ENCODE measurements around the gene NAV2.

Gene NAV2

DNA sequence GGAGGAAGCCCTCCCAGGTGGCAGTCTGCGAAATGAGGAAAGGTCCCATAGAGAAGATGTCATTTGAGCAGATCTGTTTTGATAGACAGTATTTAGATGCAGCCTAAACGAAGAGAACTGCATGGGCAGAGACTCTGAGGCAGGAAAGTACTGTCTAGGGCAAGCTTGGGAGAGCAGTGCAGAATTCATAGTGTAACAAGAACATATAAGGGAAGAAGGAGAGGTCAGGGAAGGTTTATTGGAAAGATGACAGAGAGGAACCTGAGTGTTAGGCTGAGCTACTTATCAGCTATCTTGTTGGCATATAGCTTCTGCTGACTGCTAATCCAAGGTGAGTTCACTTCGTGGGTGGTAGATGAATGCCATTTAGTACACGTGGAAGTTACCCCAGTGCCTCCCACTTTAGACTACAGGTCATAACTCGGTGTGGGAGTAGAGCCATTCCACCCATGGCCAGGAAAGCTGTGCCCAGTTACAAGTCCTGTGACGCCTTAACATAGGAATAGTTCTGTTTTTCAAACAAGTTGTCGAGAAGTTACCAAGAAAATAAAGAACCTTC, 348.1 kb downstream of the NAV2 start:
- no peak overlapping the region for H2AFZ ChIP-seq (ENCODE audit: low read depth, low read length)
- H3K27me3 ChIP-seq (ENCODE audit: insufficient read depth, low read length) = no peaks in the 10 kb centered on the region
- peaks cover 39% of the 10 kb centered on the region for H3K36me3 ChIP-seq (ENCODE audit: insufficient read depth, low read length)
- H3K9me3 ChIP-seq (ENCODE audit: low read length) = no peaks in the 10 kb centered on the region
- no peak overlapping the region for H3K4me3 ChIP-seq (ENCODE audit: low read length)
- peaks cover 9% of the 10 kb centered on the region for H3K4me1 ChIP-seq (ENCODE audit: insufficient read depth, low read length)

DNA sequence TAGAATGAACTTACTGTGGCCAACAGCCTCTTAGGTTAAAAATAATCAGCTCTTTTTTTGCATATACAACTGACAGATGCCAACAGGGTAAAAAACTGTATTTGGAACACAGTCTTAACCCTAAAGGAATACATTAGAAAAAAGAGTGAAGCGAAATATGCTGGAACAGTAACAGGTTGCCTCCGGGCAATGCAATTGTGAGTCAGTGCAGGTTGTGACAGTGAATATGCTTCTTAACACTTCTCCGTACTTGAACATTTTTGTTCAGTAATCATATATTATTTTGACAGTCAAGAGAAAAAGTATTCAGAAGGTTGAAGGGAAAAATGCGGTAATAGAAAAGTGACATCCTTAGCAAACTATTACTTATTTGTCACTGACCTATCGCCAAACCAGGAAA, 349.1 kb downstream of the NAV2 start:
- no peaks in the 10 kb centered on the region for H3K27me3 ChIP-seq (ENCODE audit: insufficient read depth, low read length)
- no peak overlapping the region for H3K4me3 ChIP-seq (ENCODE audit: low read length)
- H3K9me3 ChIP-seq (ENCODE audit: low read length) = no peaks in the 10 kb centered on the region
- H3K4me1 ChIP-seq (ENCODE audit: insufficient read depth, low read length) = peaks cover 9% of the 10 kb centered on the region
- H2AFZ ChIP-seq (ENCODE audit: low read depth, low read length) = no peak overlapping the region
- H3K36me3 ChIP-seq (ENCODE audit: insufficient read depth, low read length) = peaks cover 29% of the 10 kb centered on the region

DNA sequence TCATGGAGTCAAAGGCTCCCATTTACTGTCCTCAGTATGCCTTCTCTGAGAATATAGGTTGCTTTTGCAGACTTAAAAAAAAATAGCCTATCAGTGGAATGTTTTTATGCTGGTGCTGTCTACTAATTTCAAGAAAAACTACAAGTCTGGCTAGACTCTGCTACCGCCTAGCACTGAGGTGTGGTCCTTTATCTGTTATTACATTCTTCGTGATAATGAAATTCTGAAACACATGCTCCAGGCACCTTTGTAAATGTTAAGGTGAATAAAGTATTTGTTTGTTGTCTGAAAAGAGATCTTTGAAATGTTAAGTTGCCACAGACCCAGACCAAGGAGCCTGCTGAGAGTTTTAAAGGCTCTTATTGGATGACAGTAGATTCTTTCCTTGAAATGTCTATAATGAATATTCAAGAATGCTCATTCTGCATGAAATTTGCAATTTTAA, 352.3 kb downstream of the NAV2 start:
- Histone ChIP-seq H2AFZ (ENCODE audit: low read depth, low read length) (no peak overlapping the region), H3K36me3 (ENCODE audit: insufficient read depth, low read length) (peaks cover 24% of the 10 kb centered on the region), H3K27me3 (ENCODE audit: insufficient read depth, low read length) (no peaks in the 10 kb centered on the region), H3K4me3 (ENCODE audit: low read length) (no peak overlapping the region), H3K9me3 (ENCODE audit: low read length) (no peaks in the 10 kb centered on the region), H3K4me1 (ENCODE audit: insufficient read depth, low read length) (peaks cover 9% of the 10 kb centered on the region)

DNA sequence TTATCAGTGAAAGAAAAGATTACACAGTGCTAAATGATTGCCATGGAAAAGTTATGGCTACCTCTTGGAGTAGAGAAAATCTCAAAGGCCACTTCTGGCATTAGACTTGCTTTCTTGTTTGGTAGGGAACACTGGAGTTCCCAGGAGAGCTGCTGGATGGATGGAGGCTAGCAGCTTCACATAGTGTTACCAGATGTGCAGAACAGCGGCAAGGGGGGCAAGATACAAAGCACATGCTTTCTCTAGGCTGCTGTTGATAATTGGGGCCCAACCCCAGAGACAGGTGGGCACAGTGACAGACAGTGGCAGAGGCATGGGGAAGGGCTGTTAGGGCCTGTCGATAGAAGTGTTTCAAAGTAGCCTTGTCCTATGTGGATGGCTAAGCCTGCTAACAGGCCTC, 352.8 kb downstream of the NAV2 start:
- peaks cover 9% of the 10 kb centered on the region for H3K4me1 ChIP-seq (ENCODE audit: insufficient read depth, low read length)
- no peak overlapping the region for H2AFZ ChIP-seq (ENCODE audit: low read depth, low read length)
- no peaks in the 10 kb centered on the region for H3K9me3 ChIP-seq (ENCODE audit: low read length)
- H3K36me3 ChIP-seq (ENCODE audit: insufficient read depth, low read length) = peaks cover 24% of the 10 kb centered on the region
- no peaks in the 10 kb centered on the region for H3K27me3 ChIP-seq (ENCODE audit: insufficient read depth, low read length)
- H3K4me3 ChIP-seq (ENCODE audit: low read length) = no peak overlapping the region

DNA sequence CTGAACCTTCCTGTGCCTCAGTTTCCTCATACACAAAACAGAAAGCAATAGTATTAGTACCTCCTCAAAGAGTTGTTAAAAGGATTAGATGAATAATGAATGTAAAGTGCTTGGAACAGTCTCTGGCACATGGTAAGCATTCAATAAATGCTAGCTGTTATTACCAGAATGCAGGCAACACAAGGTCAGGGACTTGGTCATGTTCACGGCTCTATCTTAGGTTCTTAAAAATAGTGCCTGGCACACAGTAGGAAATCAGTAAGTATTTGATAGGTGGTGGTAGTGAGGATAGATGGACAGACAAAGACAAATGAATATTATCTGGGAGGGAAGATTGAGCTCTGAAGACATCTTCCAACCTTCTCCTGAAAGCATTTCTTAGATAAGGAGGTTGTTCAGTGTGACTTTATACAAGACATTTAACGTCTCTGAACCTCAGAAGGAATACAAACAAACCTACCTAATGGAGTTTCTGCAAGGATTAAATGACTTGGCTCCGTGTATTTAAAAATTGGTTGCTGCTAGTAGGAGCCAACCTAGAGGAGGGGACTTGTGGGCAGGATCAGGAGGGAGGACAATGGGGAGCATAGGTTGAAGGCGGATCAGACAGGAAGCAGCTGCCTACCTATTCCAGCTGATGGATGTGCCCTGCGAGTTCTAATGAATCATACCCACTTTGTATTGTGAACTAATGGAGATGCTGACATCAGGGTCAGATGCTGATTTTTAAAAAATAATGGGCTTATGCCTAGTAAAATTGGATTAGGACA, 353.6 kb downstream of the NAV2 start:
- no peaks in the 10 kb centered on the region for H3K27me3 ChIP-seq (ENCODE audit: insufficient read depth, low read length)
- H3K36me3 ChIP-seq (ENCODE audit: insufficient read depth, low read length) = peaks cover 26% of the 10 kb centered on the region
- H3K4me1 ChIP-seq (ENCODE audit: insufficient read depth, low read length) = peaks cover 9% of the 10 kb centered on the region
- H2AFZ ChIP-seq (ENCODE audit: low read depth, low read length) = no peak overlapping the region
- no peaks in the 10 kb centered on the region for H3K9me3 ChIP-seq (ENCODE audit: low read length)
- no peak overlapping the region for H3K4me3 ChIP-seq (ENCODE audit: low read length)

DNA sequence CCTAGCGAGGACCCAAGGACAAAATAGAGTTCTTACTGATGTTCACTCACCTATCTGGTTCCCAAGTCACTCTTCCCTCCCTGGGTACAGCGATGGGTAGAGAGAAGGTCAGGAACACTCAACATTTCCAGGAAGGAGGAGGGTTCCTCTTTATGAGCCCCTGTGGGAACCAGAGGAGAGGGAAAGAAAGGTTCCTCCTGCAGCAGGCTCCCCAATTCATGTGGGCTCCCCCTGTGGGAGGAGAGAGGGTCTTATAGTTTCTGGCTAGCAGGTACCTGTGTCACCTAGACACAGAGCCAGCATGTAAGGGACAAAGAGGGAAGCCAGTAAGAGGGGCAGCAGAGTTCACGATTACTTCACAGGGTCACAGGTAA, 354.1 kb downstream of the NAV2 start:
- H3K4me3 ChIP-seq (ENCODE audit: low read length) = no peak overlapping the region
- peaks cover 26% of the 10 kb centered on the region for H3K36me3 ChIP-seq (ENCODE audit: insufficient read depth, low read length)
- no peaks in the 10 kb centered on the region for H3K9me3 ChIP-seq (ENCODE audit: low read length)
- peaks cover 9% of the 10 kb centered on the region for H3K4me1 ChIP-seq (ENCODE audit: insufficient read depth, low read length)
- no peak overlapping the region for H2AFZ ChIP-seq (ENCODE audit: low read depth, low read length)
- H3K27me3 ChIP-seq (ENCODE audit: insufficient read depth, low read length) = no peaks in the 10 kb centered on the region

DNA sequence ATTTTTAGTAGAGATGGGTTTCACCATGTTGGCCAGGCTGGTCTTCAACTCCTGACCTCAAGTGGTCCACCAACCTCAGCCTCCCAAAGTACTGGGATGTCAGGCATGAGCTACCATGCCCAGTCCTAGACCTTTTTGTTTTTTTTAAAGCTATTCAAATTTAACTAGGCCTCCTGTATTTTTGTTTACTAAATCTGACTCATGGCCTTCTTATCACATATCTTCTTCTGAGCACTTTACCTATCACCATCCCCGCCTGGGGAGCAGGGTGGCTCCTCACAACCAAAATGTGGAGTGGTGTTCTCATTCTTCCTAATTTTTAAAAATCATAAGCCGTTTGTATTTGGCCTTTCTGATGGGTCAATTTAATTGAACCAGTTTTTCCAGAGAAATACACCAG, 355.0 kb downstream of the NAV2 start:
- H2AFZ ChIP-seq (ENCODE audit: low read depth, low read length) = no peak overlapping the region
- H3K9me3 ChIP-seq (ENCODE audit: low read length) = no peaks in the 10 kb centered on the region
- no peaks in the 10 kb centered on the region for H3K27me3 ChIP-seq (ENCODE audit: insufficient read depth, low read length)
- H3K4me1 ChIP-seq (ENCODE audit: insufficient read depth, low read length) = peaks cover 9% of the 10 kb centered on the region
- H3K4me3 ChIP-seq (ENCODE audit: low read length) = no peak overlapping the region
- peaks cover 21% of the 10 kb centered on the region for H3K36me3 ChIP-seq (ENCODE audit: insufficient read depth, low read length)

DNA sequence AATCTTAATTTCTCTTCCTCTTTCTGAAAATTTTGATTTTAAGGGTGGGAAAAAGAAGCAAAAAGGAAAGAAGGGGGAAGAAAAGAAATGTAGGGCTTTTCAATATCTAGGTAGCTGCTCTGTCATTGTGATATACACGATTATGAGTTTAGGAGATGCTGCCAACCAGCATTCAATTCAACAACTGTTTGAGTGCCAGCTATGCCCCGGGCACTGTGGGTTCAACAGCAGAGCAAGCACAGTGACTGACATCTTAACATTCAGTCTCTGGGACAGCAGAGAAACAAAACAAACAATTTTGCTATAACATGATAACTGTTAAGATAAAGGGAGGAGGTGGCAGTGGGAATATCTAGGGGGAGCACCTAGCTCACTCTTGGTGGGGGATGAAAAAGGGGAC, 356.1 kb downstream of the NAV2 start:
- peaks cover 9% of the 10 kb centered on the region for H3K4me1 ChIP-seq (ENCODE audit: insufficient read depth, low read length)
- H3K36me3 ChIP-seq (ENCODE audit: insufficient read depth, low read length) = peaks cover 19% of the 10 kb centered on the region
- no peaks in the 10 kb centered on the region for H3K9me3 ChIP-seq (ENCODE audit: low read length)
- H3K4me3 ChIP-seq (ENCODE audit: low read length) = no peak overlapping the region
- no peaks in the 10 kb centered on the region for H3K27me3 ChIP-seq (ENCODE audit: insufficient read depth, low read length)
- H2AFZ ChIP-seq (ENCODE audit: low read depth, low read length) = no peak overlapping the region

GRCh38 chr11:20070459-20070858, 357.8 kb downstream of the NAV2 start:
- peaks cover 19% of the 10 kb centered on the region for H3K36me3 ChIP-seq (ENCODE audit: insufficient read depth, low read length)
- no peaks in the 10 kb centered on the region for H3K9me3 ChIP-seq (ENCODE audit: low read length)

DNA sequence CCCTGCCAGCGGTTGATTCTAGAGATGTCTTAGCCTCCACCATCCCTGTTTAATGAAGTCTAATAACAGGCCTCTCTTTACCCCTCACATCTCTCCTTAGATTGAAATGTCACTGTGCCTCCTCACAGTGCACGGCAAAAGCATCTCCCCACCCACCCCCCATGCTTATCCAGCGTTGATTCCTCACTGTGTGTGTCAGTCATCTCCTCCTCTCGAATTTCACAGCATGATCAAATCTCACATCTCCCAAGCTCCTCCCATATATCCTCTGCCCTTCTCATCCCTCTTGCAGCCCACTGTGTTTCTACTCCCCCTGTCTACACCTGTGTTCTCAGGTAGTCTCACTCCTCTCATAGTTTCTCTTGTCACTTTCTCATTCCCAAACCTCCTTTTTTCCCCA, 363.0 kb downstream of the NAV2 start:
- Histone ChIP-seq H3K27me3 (ENCODE audit: insufficient read depth, low read length) (no peaks in the 10 kb centered on the region), H3K9me3 (ENCODE audit: low read length) (no peaks in the 10 kb centered on the region), H3K4me3 (ENCODE audit: low read length) (no peak overlapping the region), H3K4me1 (ENCODE audit: insufficient read depth, low read length) (no peaks in the 10 kb centered on the region), H2AFZ (ENCODE audit: low read depth, low read length) (no peak overlapping the region), H3K36me3 (ENCODE audit: insufficient read depth, low read length) (peaks cover 34% of the 10 kb centered on the region)

More at GRCh38 chr11:20070459-20070858, 357.8 kb downstream of the NAV2 start:
- H2AFZ ChIP-seq (ENCODE audit: low read depth, low read length) = no peak overlapping the region
- no peaks in the 10 kb centered on the region for H3K27me3 ChIP-seq (ENCODE audit: insufficient read depth, low read length)
- H3K4me1 ChIP-seq (ENCODE audit: insufficient read depth, low read length) = peaks cover 1% of the 10 kb centered on the region
- no peak overlapping the region for H3K4me3 ChIP-seq (ENCODE audit: low read length)

DNA sequence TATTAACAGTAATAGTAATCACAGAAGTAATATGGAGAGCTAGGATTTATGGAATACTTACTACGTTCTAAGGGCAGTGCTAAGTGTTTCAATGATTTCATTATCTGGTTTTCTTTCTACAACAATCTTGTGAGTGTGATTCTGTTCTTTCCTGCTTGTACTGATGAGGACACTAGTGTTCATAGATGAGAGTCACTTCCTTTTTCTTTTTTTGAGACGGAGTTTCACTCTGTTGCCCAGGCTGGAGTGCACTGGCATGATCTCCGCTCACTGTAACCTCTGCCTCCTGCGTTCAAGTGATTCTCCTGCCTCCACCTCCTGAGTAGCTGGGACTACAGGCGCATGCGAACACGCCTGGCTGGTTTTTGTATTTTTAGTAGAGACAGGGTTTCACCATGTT, 366.2 kb downstream of the NAV2 start:
- Histone ChIP-seq H2AFZ (ENCODE audit: low read depth, low read length) (no peak overlapping the region), H3K9me3 (ENCODE audit: low read length) (peaks cover 2% of the 10 kb centered on the region), H3K4me3 (ENCODE audit: low read length) (no peak overlapping the region), H3K36me3 (ENCODE audit: insufficient read depth, low read length) (peaks cover 53% of the 10 kb centered on the region), H3K27me3 (ENCODE audit: insufficient read depth, low read length) (no peaks in the 10 kb centered on the region), H3K4me1 (ENCODE audit: insufficient read depth, low read length) (no peaks in the 10 kb centered on the region)

GRCh38 chr11:20080032-20080685, 367.5 kb downstream of the NAV2 start:
- Histone ChIP-seq H3K9me3 (ENCODE audit: low read length) (peaks cover 2% of the 10 kb centered on the region), H3K4me3 (ENCODE audit: low read length) (no peak overlapping the region), H3K27me3 (ENCODE audit: insufficient read depth, low read length) (no peaks in the 10 kb centered on the region), H3K36me3 (ENCODE audit: insufficient read depth, low read length) (peaks cover 61% of the 10 kb centered on the region), H2AFZ (ENCODE audit: low read depth, low read length) (no peak overlapping the region), H3K4me1 (ENCODE audit: insufficient read depth, low read length) (no peaks in the 10 kb centered on the region)

DNA sequence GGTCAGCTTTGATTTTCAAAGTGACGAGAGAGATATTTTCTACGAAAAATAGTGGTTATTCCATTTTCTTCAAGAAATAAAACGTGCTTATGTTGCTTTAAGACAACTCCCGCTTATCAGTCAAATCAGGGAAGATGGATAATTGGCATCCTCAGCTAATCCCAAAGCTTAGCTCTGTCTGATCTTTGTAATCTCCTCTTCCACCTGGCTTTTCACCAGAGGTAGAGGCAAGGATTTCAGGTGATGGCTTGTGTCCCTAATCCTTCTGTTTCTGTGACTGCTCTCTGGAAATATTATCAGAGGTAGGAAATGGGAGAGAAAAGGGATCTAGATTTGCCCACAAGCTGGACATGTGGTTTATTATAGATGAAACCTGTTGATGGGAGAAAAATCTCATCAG, 368.7 kb downstream of the NAV2 start:
- Histone ChIP-seq H3K4me1 (ENCODE audit: insufficient read depth, low read length) (no peaks in the 10 kb centered on the region), H3K4me3 (ENCODE audit: low read length) (no peak overlapping the region), H3K27me3 (ENCODE audit: insufficient read depth, low read length) (no peaks in the 10 kb centered on the region), H2AFZ (ENCODE audit: low read depth, low read length) (no peak overlapping the region), H3K36me3 (ENCODE audit: insufficient read depth, low read length) (peaks cover 69% of the 10 kb centered on the region), H3K9me3 (ENCODE audit: low read length) (peaks cover 2% of the 10 kb centered on the region)

All from neuron (in vitro differentiated cells).